NCI-H2171 treated with DMSO at 0.1 percent for 48 hours (cell line): ENCODE results near the gene CHCHD5.
A peak's percentile ranks its signal among the peaks of the same experiment; 100 is the strongest.
"Not testable (repeated sequence)": the region's sequence is repeated elsewhere in the genome, so short reads cannot be mapped to it uniquely, and the experiment has no call there.

Experiments
- DNase-seq: peaks from one replicate; lab custom pipeline; 2025; lab: John Stamatoyannopoulos, UW

CHCHD5 gene

GRCh38 chr2:112584134-112584890 is at the start of gene CHCHD5:
Gene CHCHD5, plus strand, starts transcription at chr2:112584609. Its CDS starts 39 bp downstream, at chr2:112584648.
- peak; percentile 98 for DNase-seq

GRCh38 chr2:112534826-112535225 is 49.6 kb upstream of the CHCHD5 start:
- DNase-seq, result no peak

- DNase-seq, result not testable (repeated sequence)
Measured at GRCh38 chr2:112536665-112537064, 47.7 kb upstream of the CHCHD5 start.

GRCh38 chr2:112539306-112539705 is 45.1 kb upstream of the CHCHD5 start:
- DNase-seq, result no peak

GRCh38 chr2:112540906-112541305 is 43.5 kb upstream of the CHCHD5 start:
- no peak for DNase-seq

- DNase-seq, result peak; percentile 88
Measured at GRCh38 chr2:112541315-112542122, 42.9 kb upstream of the CHCHD5 start.

GRCh38 chr2:112542123-112542983 is 42.1 kb upstream of the CHCHD5 start, which contains the start of gene POLR1B:
Gene POLR1B, plus strand, starts transcription at chr2:112542465. Its CDS starts 30 bp downstream, at chr2:112542495.
- peak; percentile 88 for DNase-seq

- DNase-seq, result no peak
Measured at GRCh38 chr2:112542984-112543661, 41.3 kb upstream of the CHCHD5 start.

GRCh38 chr2:112547333-112547732 is 37.1 kb upstream of the CHCHD5 start:
- DNase-seq, result peak; percentile 10

GRCh38 chr2:112548980-112549379 is 35.4 kb upstream of the CHCHD5 start:
- no peak for DNase-seq

- no peak for DNase-seq
Measured at GRCh38 chr2:112566104-112566503, 18.3 kb upstream of the CHCHD5 start.

GRCh38 chr2:112566508-112566907 is 17.9 kb upstream of the CHCHD5 start:
- not testable (repeated sequence) for DNase-seq

- DNase-seq, result no peak
Measured at GRCh38 chr2:112572005-112572404, 12.4 kb upstream of the CHCHD5 start.

GRCh38 chr2:112577756-112578155 is 6.7 kb upstream of the CHCHD5 start:
- DNase-seq, result no peak

- no peak for DNase-seq
Measured at GRCh38 chr2:112579241-112579640, 5.2 kb upstream of the CHCHD5 start.

- DNase-seq, result no peak
Measured at GRCh38 chr2:112580084-112580483, 4.3 kb upstream of the CHCHD5 start.

- DNase-seq, result peak; percentile 79
Measured at GRCh38 chr2:112582314-112582746, 2.1 kb upstream of the CHCHD5 start.

- peak; percentile 52 for DNase-seq
Measured at GRCh38 chr2:112583497-112584133, 794 bp upstream of the CHCHD5 start.

GRCh38 chr2:112584891-112585250 is 462 bp downstream of the CHCHD5 start:
- DNase-seq, result no peak

GRCh38 chr2:112585400-112585799 is 991 bp downstream of the CHCHD5 start:
- DNase-seq, result no peak

GRCh38 chr2:112585873-112586464 is 1.6 kb downstream of the CHCHD5 start:
- no peak for DNase-seq
